ENCODE results near the gene SMARCD1.

DNA sequence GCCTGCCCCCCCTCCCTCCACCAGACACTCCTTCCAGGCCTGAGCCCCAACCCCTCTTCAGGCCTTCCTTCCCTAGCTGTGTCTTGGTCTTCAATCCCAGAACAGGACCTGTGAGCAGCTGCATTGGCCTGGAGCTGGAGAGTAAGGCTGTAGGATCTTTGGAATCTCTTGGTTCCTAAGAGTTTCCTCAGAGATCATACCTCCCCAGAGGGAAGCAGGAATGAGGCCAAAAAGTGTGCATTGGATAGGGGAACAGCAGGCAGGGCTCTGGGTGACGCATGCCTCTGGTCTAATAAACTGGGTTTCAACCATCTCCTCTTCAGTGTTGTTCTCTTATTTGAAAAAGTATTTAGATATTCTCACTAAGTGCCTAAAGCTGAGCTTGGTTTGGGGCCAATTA lies 1.8 kb upstream of the SMARCD1 start:
- TF ChIP-seq POLR2AphosphoS5 (IDR thresholded peaks at IDR 0.05; ENCODE audit: low read depth, low read length) (no peak), SIN3A (IDR thresholded peaks at IDR 0.05; ENCODE audit: borderline replicate concordance, insufficient read depth, low read depth, low read length) (no peak), REST (IDR thresholded peaks at IDR 0.05; ENCODE audit: insufficient read depth in 1 of 2, low read depth in 2 of 2, low read length in 1 of 2) (no peak)
- TF ChIP-seq, protein P1, sequence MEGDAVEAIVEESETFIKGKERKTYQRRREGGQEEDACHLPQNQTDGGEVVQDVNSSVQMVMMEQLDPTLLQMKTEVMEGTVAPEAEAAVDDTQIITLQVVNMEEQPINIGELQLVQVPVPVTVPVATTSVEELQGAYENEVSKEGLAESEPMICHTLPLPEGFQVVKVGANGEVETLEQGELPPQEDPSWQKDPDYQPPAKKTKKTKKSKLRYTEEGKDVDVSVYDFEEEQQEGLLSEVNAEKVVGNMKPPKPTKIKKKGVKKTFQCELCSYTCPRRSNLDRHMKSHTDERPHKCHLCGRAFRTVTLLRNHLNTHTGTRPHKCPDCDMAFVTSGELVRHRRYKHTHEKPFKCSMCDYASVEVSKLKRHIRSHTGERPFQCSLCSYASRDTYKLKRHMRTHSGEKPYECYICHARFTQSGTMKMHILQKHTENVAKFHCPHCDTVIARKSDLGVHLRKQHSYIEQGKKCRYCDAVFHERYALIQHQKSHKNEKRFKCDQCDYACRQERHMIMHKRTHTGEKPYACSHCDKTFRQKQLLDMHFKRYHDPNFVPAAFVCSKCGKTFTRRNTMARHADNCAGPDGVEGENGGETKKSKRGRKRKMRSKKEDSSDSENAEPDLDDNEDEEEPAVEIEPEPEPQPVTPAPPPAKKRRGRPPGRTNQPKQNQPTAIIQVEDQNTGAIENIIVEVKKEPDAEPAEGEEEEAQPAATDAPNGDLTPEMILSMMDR (IDR thresholded peaks at IDR 0.05) = no peak

Measured in Panc1 (cell line).